ENCODE data around the gene PDZD2.

PDZD2 gene

GRCh38 chr5:32047056-32047455 is 408.1 kb downstream of the PDZD2 start:
- no peak overlapping the region for H3K4me2 ChIP-seq (ENCODE audit: low read depth, low read length)
- no peaks in the 10 kb centered on the region for H3F3A ChIP-seq (ENCODE audit: insufficient read depth, low read length)
- no peaks in the 10 kb centered on the region for H3K9me3 ChIP-seq (replicated peaks; ENCODE audit: insufficient read depth, low read length)
- H2AFZ ChIP-seq (ENCODE audit: low read length), result no peak overlapping the region
- H3K79me2 ChIP-seq (ENCODE audit: low read length), result no peaks in the 10 kb centered on the region
- no peak overlapping the region for H3K4me3 ChIP-seq (ENCODE audit: low read length)
- H3K9me2 ChIP-seq (replicated peaks; ENCODE audit: insufficient read depth, low read length), result no peaks in the 10 kb centered on the region
- H3K27me3 ChIP-seq (replicated peaks; ENCODE audit: insufficient read depth, low read length), result no peaks in the 10 kb centered on the region
- no peaks in the 10 kb centered on the region for H3K36me3 ChIP-seq (replicated peaks; ENCODE audit: insufficient read depth, low read length)
- TF ChIP-seq, protein P1, sequence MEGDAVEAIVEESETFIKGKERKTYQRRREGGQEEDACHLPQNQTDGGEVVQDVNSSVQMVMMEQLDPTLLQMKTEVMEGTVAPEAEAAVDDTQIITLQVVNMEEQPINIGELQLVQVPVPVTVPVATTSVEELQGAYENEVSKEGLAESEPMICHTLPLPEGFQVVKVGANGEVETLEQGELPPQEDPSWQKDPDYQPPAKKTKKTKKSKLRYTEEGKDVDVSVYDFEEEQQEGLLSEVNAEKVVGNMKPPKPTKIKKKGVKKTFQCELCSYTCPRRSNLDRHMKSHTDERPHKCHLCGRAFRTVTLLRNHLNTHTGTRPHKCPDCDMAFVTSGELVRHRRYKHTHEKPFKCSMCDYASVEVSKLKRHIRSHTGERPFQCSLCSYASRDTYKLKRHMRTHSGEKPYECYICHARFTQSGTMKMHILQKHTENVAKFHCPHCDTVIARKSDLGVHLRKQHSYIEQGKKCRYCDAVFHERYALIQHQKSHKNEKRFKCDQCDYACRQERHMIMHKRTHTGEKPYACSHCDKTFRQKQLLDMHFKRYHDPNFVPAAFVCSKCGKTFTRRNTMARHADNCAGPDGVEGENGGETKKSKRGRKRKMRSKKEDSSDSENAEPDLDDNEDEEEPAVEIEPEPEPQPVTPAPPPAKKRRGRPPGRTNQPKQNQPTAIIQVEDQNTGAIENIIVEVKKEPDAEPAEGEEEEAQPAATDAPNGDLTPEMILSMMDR (IDR thresholded peaks at IDR 0.05; ENCODE audit: low read length), result no peak
- TF ChIP-seq EZH2 (optimal IDR thresholded peaks at IDR 0.05; ENCODE audit: low read depth, low read length), result no peak
- H4K20me1 ChIP-seq (ENCODE audit: insufficient read depth, low read length), result no peaks in the 10 kb centered on the region
- no peaks in the 10 kb centered on the region for H3K4me1 ChIP-seq (ENCODE audit: low read length)
- DNase-seq, result no peak
- no peak overlapping the region for H3K27ac ChIP-seq (ENCODE audit: low read length)
- no peak overlapping the region for H3K9ac ChIP-seq (ENCODE audit: low read length)

DNA sequence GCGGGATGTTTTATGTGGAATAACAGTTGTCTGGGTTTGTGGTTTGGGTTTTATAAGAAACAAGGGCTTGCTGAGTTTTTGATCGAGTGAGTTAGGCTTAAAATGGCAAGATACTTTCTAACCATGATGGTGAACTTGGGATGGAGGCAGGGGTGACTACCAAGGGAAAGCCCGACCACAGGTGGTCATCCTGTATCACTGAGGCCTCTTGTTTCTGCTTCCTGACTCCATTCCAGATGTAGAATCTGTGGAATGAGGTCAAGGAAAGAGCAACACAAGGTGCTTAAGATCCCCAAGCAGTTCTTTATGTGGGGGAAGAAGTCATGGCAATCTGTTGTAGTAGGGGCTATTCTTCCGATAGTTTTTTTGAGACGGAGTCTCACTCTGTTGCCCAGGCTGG is 412.9 kb downstream of the PDZD2 start:
- no peaks in the 10 kb centered on the region for H3K36me3 ChIP-seq (replicated peaks; ENCODE audit: insufficient read depth, low read length)
- no peaks in the 10 kb centered on the region for H3K4me1 ChIP-seq (ENCODE audit: low read length)
- no peaks in the 10 kb centered on the region for H3K79me2 ChIP-seq (ENCODE audit: low read length)
- no peaks in the 10 kb centered on the region for H3F3A ChIP-seq (ENCODE audit: insufficient read depth, low read length)
- H3K9ac ChIP-seq (ENCODE audit: low read length), result no peak overlapping the region
- H3K27me3 ChIP-seq (replicated peaks; ENCODE audit: insufficient read depth, low read length), result no peaks in the 10 kb centered on the region
- no peak overlapping the region for H2AFZ ChIP-seq (ENCODE audit: low read length)
- no peak overlapping the region for H3K4me2 ChIP-seq (ENCODE audit: low read depth, low read length)
- H3K4me3 ChIP-seq (ENCODE audit: low read length), result no peak overlapping the region
- H3K27ac ChIP-seq (ENCODE audit: low read length), result no peak overlapping the region
- H3K9me2 ChIP-seq (replicated peaks; ENCODE audit: insufficient read depth, low read length), result no peaks in the 10 kb centered on the region
- H3K9me3 ChIP-seq (replicated peaks; ENCODE audit: insufficient read depth, low read length), result no peaks in the 10 kb centered on the region
- H4K20me1 ChIP-seq (ENCODE audit: insufficient read depth, low read length), result no peaks in the 10 kb centered on the region
- no peak for DNase-seq
- TF ChIP-seq EZH2 (optimal IDR thresholded peaks at IDR 0.05; ENCODE audit: low read depth, low read length) (no peak), EZH2phosphoT487 (IDR thresholded peaks at IDR 0.05; ENCODE audit: low read length) (no peak)
- TF ChIP-seq, protein P1 (IDR thresholded peaks at IDR 0.05; ENCODE audit: low read length), result no peak

GRCh38 chr5:32055891-32056866 is 417.2 kb downstream of the PDZD2 start:
- Histone ChIP-seq H3F3A (ENCODE audit: insufficient read depth, low read length) (no peaks in the 10 kb centered on the region), H3K9ac (ENCODE audit: low read length) (no peak overlapping the region), H3K27me3 (replicated peaks; ENCODE audit: insufficient read depth, low read length) (no peaks in the 10 kb centered on the region), H2AFZ (ENCODE audit: low read length) (no peak overlapping the region), H3K79me2 (ENCODE audit: low read length) (no peaks in the 10 kb centered on the region), H3K4me1 (ENCODE audit: low read length) (no peaks in the 10 kb centered on the region), H3K4me2 (ENCODE audit: low read depth, low read length) (no peak overlapping the region), H3K36me3 (replicated peaks; ENCODE audit: insufficient read depth, low read length) (no peaks in the 10 kb centered on the region), H3K27ac (ENCODE audit: low read length) (no peak overlapping the region), H3K9me3 (replicated peaks; ENCODE audit: insufficient read depth, low read length) (no peaks in the 10 kb centered on the region), H3K9me2 (replicated peaks; ENCODE audit: insufficient read depth, low read length) (no peaks in the 10 kb centered on the region), H3K4me3 (ENCODE audit: low read length) (no peak overlapping the region), H4K20me1 (ENCODE audit: insufficient read depth, low read length) (no peaks in the 10 kb centered on the region)
- TF ChIP-seq EZH2phosphoT487 (IDR thresholded peaks at IDR 0.05; ENCODE audit: low read length) (no peak), EZH2 (optimal IDR thresholded peaks at IDR 0.05; ENCODE audit: low read depth, low read length) (no peak)
- TF ChIP-seq, protein P1 (IDR thresholded peaks at IDR 0.05; ENCODE audit: low read length), result no peak
- no peak for DNase-seq

Measured in MM.1S (cell line).